IPS-15b (cell line): ENCODE data around the gene CTCF.

Source experiments
- H3K27me3 ChIP-seq: one replicate; pipeline ENCODE4 v1.6.1; 2013; ENCODE audit warnings: low read length; ENCODE audit not compliant: control insufficient read depth, insufficient read depth
- H3K36me3 ChIP-seq: one replicate; pipeline ENCODE4 v1.6.1; 2013; ENCODE audit warnings: low read length; ENCODE audit not compliant: control insufficient read depth, insufficient read depth
- H3K4me1 ChIP-seq: one replicate; pipeline ENCODE4 v1.6.1; 2013; ENCODE audit warnings: mild to moderate bottlenecking, low read length; ENCODE audit not compliant: control insufficient read depth, insufficient read depth
- H3K4me3 ChIP-seq: one replicate; pipeline ENCODE4 v1.5.1; 2013; ENCODE audit warnings: low read depth, low read length
- H3K9ac ChIP-seq: one replicate; pipeline ENCODE4 v1.6.1; 2013; ENCODE audit warnings: low read depth, mild to moderate bottlenecking, low read length
- H3K9me3 ChIP-seq: one replicate; pipeline ENCODE4 v1.6.1; 2013; ENCODE audit warnings: mild to moderate bottlenecking, low read length; ENCODE audit not compliant: control insufficient read depth, insufficient read depth

Gene CTCF

DNA sequence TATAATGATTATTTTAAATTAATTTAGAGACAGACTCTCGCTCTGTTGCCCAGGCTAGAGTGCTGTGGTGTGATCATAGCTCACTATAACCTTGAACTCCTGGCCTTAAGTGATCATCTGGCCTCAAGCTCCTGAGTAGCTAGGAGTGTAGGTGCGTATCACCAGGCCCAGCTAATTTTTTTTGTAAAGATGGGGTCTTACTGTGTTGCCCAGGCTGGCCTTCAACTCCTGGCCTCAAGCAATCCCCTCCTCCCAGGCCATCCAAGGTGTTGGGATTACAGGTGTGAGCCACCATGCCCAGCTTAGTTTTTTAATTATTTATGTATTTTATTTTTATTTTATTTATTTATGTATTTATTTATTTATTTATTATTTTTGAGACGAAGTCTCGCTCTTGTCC is 17.9 kb downstream of the CTCF start:
- no peak overlapping the region for H3K4me3 ChIP-seq
- H3K27me3 ChIP-seq, result no peaks in the 10 kb centered on the region
- no peaks in the 10 kb centered on the region for H3K4me1 ChIP-seq
- H3K9ac ChIP-seq, result no peak overlapping the region
- no peaks in the 10 kb centered on the region for H3K9me3 ChIP-seq
- peaks cover 8% of the 10 kb centered on the region for H3K36me3 ChIP-seq

DNA sequence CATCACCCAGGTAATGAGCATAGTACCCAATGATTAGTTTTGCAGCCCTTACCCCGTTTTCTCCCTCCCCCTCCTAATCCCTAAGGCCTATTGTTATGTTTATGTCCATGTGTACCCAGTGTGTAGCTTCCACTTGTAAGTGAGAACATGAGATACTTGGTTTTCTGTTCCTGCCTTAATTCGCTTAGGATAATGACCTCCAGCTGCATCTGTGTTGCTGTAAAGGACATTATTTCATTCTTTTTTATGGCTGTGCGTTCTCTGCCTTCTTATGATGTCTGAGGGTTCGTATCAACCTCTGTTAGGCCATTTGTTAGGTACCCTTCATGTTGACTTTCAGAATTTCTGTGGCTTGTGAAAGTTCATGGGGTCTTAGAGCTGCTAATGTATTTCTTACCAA is 31.0 kb downstream of the CTCF start:
- Histone ChIP-seq H3K9ac (no peak overlapping the region), H3K4me3 (peak overlapping the region; percentile 12), H3K27me3 (no peaks in the 10 kb centered on the region), H3K9me3 (no peaks in the 10 kb centered on the region), H3K36me3 (no peaks in the 10 kb centered on the region), H3K4me1 (peaks cover 29% of the 10 kb centered on the region)

DNA sequence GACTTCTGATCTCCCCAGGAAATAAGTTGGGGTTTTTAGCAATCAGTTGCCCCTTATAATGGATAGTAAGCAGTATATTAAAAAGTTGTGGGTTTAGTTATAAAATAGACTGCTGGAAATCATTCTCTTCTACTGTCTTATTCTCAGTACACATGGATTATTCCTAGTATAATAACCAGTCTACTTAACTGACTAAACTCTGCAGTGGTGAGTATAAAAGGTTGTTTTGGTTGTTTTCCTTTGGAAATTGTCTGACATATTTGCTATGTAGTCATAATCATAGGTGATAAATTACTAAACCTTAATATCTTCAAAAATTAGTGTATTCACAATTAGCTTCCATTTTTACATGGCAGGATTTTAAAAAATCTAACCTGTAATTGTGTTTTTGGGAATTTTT is 31.4 kb downstream of the CTCF start:
- Histone ChIP-seq H3K36me3 (no peaks in the 10 kb centered on the region), H3K4me1 (peaks cover 29% of the 10 kb centered on the region), H3K4me3 (peak overlapping the region; percentile 12), H3K9me3 (no peaks in the 10 kb centered on the region), H3K9ac (no peak overlapping the region), H3K27me3 (no peaks in the 10 kb centered on the region)

DNA sequence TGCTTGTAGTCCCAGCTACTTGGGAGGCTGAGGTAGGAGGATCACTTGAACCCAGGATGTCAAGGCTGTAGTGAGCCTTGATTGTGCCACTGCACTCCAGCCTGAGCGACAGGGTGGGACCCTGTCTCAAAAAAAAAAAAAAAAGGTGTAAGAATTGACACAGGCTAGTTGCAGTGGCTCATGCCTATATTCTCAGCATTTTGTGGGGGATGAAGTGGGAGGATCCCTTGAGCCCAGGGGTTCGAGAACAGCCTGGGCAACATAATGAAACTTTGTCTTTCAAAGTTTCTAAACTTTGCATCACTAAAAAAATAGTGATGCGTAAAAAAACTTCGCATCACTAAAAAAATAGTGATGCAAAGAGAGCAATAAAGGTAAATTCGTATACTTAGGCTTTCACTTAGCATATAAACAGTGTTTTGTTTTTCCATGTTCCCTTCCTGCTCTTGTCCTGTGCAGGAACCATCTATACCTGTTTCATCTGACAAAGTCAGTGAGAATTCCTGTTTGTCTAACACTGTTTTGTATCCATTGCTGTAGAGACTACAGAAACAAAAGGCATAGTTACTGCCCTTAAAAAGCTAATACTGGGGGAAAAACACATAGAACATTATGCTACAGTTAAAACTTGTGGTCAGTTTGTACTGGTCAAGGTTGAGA is 32.1 kb downstream of the CTCF start:
- no peak overlapping the region for H3K4me3 ChIP-seq

DNA sequence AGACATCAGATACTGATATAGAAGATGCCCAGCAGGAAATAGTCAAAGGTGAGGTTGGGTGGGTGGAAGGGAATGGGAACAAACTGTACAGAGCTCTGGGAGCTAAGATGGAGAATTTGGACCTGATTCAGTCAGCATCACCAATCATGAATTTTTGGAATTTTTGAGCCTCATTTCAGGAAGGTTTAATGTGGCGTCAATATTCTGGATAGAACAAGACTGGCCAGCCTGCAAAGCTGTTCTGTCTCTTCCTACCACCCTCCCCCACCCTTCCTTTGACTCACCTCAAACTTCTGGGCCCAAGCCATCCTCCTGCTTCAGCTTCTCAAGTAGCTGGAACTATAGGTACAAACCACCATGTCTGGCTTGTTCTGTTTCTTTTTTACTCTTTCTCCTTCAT is 32.6 kb downstream of the CTCF start:
- H3K4me1 ChIP-seq, result peaks cover 29% of the 10 kb centered on the region
- no peak overlapping the region for H3K4me3 ChIP-seq
- H3K36me3 ChIP-seq, result no peaks in the 10 kb centered on the region
- no peaks in the 10 kb centered on the region for H3K27me3 ChIP-seq
- no peaks in the 10 kb centered on the region for H3K9me3 ChIP-seq
- H3K9ac ChIP-seq, result no peak overlapping the region

More for the DNA sequence above, 32.1 kb downstream of the CTCF start:
- no peaks in the 10 kb centered on the region for H3K27me3 ChIP-seq
- H3K36me3 ChIP-seq, result no peaks in the 10 kb centered on the region
- no peak overlapping the region for H3K9ac ChIP-seq
- no peaks in the 10 kb centered on the region for H3K9me3 ChIP-seq
- peaks cover 29% of the 10 kb centered on the region for H3K4me1 ChIP-seq

DNA sequence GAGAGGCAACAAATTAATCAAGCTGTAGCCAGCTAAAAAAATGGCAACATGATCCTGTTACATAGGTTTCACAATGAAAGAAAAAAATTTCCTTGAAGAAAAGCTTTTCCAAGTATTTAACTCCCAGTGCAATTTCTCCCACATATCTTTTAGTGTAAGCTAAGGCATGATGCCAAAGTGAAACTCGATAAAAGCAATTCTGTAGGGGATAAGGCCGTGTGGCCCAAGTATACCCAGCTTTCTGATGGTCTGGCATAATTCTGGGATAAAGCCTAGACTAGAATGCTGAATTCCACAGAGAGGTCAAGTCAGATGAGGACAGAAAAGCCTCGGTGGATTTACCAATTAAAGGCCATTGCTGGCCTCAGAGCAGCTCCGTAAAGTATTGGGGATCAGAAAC is 36.2 kb downstream of the CTCF start:
- H3K36me3 ChIP-seq, result no peaks in the 10 kb centered on the region
- no peaks in the 10 kb centered on the region for H3K27me3 ChIP-seq
- H3K4me1 ChIP-seq, result peaks cover 25% of the 10 kb centered on the region

DNA sequence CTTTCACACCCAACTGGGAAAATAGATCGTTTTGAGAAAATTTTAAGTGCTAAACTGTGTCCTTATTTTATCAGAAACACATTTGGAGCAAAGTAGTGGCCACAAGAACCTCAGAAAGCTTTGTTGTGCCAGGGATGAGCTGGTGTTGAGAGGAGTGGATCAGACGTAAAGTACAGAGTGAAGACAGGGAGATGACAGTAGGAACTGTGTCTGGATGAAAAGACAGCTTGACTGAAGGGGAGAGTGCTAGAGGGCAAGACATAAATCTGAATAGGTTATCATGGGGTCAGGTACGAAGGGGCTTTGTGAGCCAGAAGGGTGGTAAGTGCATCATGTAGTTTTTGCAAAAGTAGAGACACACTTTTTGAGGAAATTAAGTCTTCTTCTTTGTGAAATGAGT is 43.3 kb downstream of the CTCF start:
- no peak overlapping the region for H3K4me3 ChIP-seq
- H3K9ac ChIP-seq, result no peak overlapping the region
- no peaks in the 10 kb centered on the region for H3K27me3 ChIP-seq
- H3K4me1 ChIP-seq, result peaks cover 3% of the 10 kb centered on the region
- H3K36me3 ChIP-seq, result no peaks in the 10 kb centered on the region
- H3K9me3 ChIP-seq, result no peaks in the 10 kb centered on the region

More for the DNA sequence above, 36.2 kb downstream of the CTCF start:
- Histone ChIP-seq H3K4me3 (no peak overlapping the region), H3K9me3 (no peaks in the 10 kb centered on the region), H3K9ac (no peak overlapping the region)

DNA sequence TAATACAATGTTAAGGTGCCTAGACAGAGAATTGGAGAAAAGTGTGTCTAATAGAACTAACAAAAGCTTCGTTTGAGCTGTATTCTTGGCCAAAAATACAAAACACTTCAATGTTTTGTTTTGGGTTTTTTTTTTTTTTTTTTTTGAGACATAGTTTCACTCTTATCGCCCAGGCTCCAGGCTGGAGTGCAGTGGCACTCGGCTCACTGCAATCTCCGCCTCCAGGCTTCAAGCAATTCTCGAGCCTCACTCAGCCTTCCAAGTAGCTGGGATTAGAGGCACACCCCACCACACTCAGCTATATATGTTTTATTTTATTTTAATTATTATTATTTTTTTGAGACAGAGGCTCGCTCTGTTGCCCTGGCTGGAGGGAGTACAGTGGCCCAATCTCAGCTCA is 44.3 kb downstream of the CTCF start:
- Histone ChIP-seq H3K4me1 (no peaks in the 10 kb centered on the region), H3K27me3 (no peaks in the 10 kb centered on the region), H3K9me3 (no peaks in the 10 kb centered on the region), H3K4me3 (no peak overlapping the region), H3K9ac (no peak overlapping the region), H3K36me3 (peaks cover 8% of the 10 kb centered on the region)

DNA sequence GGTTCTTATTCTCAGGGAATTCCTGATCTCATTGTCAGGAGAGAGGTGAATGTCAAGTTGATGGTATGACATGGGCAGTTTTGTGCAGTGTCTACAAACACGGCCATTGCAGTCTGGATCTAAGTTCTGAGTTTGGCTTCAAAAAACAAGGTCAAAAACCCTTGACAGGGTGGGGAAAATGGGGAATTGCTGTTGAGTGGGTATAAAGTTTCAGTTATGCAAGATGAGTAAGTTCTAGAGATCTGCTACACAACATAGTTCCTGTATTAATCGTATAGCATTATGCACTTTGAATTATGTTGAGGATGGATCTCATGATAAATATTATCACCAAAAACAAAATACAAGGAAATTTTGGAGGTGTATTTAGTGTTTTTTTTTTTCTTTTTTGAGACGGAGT is 46.0 kb downstream of the CTCF start:
- Histone ChIP-seq H3K9me3 (no peaks in the 10 kb centered on the region), H3K27me3 (no peaks in the 10 kb centered on the region), H3K4me1 (no peaks in the 10 kb centered on the region), H3K36me3 (peaks cover 14% of the 10 kb centered on the region), H3K9ac (no peak overlapping the region), H3K4me3 (no peak overlapping the region)

DNA sequence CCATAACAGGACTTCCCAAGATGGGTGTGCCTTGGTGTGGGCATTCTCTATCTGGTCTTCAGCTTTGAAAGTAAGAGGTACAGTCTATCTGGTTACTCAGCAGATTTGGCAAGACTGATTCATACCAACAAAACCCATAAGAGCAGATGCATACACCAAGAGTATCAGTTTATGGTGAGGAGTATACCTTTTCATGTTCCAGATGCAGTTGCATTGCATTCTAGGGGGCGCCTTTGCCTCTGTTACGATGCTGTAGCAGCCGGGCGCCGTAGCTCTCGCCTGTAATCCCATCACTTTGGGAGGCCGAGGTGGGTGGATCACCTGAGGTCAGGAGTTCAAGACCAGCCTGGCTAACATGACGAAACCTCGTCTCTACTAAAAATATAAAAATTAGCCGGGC is 51.5 kb downstream of the CTCF start:
- H3K9me3 ChIP-seq, result no peaks in the 10 kb centered on the region
- no peak overlapping the region for H3K4me3 ChIP-seq
- H3K9ac ChIP-seq, result no peak overlapping the region
- no peaks in the 10 kb centered on the region for H3K4me1 ChIP-seq
- H3K27me3 ChIP-seq, result no peaks in the 10 kb centered on the region
- peaks cover 23% of the 10 kb centered on the region for H3K36me3 ChIP-seq

DNA sequence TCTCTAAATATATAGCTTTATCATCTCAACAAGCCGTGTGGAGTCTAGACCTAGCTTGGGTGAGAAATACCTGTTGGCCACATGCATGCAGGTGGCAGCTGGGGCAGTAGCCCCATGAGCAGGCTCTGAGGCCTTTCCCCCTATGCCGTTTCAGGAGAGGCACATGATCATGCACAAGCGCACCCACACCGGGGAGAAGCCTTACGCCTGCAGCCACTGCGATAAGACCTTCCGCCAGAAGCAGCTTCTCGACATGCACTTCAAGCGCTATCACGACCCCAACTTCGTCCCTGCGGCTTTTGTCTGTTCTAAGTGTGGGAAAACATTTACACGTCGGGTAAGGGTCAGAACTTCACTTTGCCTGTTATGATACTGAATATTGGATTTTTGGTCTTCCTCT is 65.9 kb downstream of the CTCF start:
- H3K9ac ChIP-seq, result no peak overlapping the region
- no peaks in the 10 kb centered on the region for H3K9me3 ChIP-seq
- H3K36me3 ChIP-seq, result peaks cover 41% of the 10 kb centered on the region
- H3K4me3 ChIP-seq, result no peak overlapping the region
- no peaks in the 10 kb centered on the region for H3K27me3 ChIP-seq
- H3K4me1 ChIP-seq, result no peaks in the 10 kb centered on the region

DNA sequence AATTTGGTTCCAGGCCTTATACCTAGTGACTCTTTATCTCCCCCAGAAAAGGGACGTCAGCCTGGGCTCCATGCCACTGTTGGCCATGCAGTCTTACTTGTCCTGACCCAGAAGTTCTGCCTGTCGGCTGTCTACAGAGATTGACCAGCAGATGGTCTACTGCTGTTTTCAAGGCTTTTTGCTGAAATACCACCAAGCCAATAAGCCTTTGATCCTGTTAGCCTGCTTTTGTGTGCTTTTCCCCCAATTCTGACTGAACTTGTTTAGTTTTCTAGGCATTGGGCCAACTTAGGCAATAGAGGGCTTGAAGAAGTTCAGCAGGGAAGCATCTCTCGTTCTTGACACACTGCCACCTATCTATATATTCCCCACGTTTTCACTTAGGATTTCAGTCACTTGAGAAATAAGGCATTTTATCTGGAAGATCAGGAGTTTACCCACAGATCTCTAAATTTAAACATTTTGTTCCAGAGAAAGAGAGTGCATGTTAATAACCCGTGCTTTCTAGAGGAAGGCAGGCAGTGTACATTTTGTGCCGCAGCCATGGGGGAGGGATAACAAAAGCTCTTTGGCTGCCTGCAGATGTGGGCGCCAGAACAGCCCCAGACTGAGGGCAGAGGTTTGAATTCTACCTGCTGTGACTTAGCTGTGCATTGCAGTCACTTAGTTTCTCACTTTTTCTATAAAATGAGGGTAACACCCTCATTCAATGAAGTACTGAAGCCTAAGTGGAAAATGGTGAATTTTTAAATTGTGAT is 70.3 kb downstream of the CTCF start:
- Histone ChIP-seq H3K4me1 (no peaks in the 10 kb centered on the region), H3K36me3 (peaks cover 41% of the 10 kb centered on the region), H3K9ac (no peak overlapping the region), H3K9me3 (no peaks in the 10 kb centered on the region), H3K27me3 (no peaks in the 10 kb centered on the region), H3K4me3 (no peak overlapping the region)
